Activated CD4-positive, alpha-beta T cell treated with anti-CD3 and anti-CD28 coated beads, Interleukin-10, Interleukin-2, amounts not matched to agents 100 ng/mL and 50 ng/mL, durations not matched to agents 16 hours and 8 hours (primary cell): ENCODE data around the gene FHIP1B.

Experiments
- DNase-seq: peaks from one replicate; pipeline ENCODE4 v3.0.0-alpha.2; 2020

Gene FHIP1B

GRCh38 chr11:6238902-6239301 is 4.5 kb upstream of the FHIP1B start, which contains the start of gene CNGA4:
CNGA4 (plus strand) TSS chr11:6239089; CDS start chr11:6239207, 118 bp downstream.
- no peak for DNase-seq

- DNase-seq, result no peak
Observed at GRCh38 chr11:6237761-6238302, 3.4 kb upstream of the FHIP1B start.

GRCh38 chr11:6237266-6237665 is 2.8 kb upstream of the FHIP1B start:
- DNase-seq, result no peak

- no peak for DNase-seq
Observed at GRCh38 chr11:6233984-6234386, 451 bp downstream of the FHIP1B start.

- no peak for DNase-seq
Observed at GRCh38 chr11:6232899-6233298, 1.5 kb downstream of the FHIP1B start.

- DNase-seq, result peak; percentile 10
Observed at GRCh38 chr11:6229911-6230310, 4.5 kb downstream of the FHIP1B start.

- no peak for DNase-seq
Observed at GRCh38 chr11:6228520-6228919, 5.9 kb downstream of the FHIP1B start.

GRCh38 chr11:6225896-6226295 is 8.5 kb downstream of the FHIP1B start:
- DNase-seq, result no peak

- DNase-seq, result no peak
Observed at GRCh38 chr11:6225024-6225423, 9.4 kb downstream of the FHIP1B start.

- DNase-seq, result no peak
Observed at GRCh38 chr11:6224421-6224820, 10.0 kb downstream of the FHIP1B start.

- no peak for DNase-seq
Observed at GRCh38 chr11:6223854-6224253, 10.6 kb downstream of the FHIP1B start.

GRCh38 chr11:6219359-6219758 is 15.1 kb downstream of the FHIP1B start:
- no peak for DNase-seq

GRCh38 chr11:6217722-6218121 is 16.7 kb downstream of the FHIP1B start:
- DNase-seq, result no peak

- DNase-seq, result no peak
Observed at GRCh38 chr11:6216501-6216900, 17.9 kb downstream of the FHIP1B start.

GRCh38 chr11:6214530-6214929 is 19.9 kb downstream of the FHIP1B start:
- DNase-seq, result no peak

GRCh38 chr11:6210274-6210955 is 24.0 kb downstream of the FHIP1B start:
- DNase-seq, result no peak

GRCh38 chr11:6209801-6210200 is 24.6 kb downstream of the FHIP1B start:
- DNase-seq, result no peak

GRCh38 chr11:6206456-6207180 is 27.8 kb downstream of the FHIP1B start:
- no peak for DNase-seq

- DNase-seq, result no peak
Observed at GRCh38 chr11:6205366-6205765, 29.1 kb downstream of the FHIP1B start, which contains the start of gene C11orf42. C11orf42 (plus strand) TSS chr11:6205557; CDS start chr11:6205616, 59 bp downstream.

GRCh38 chr11:6204706-6205105 is 29.7 kb downstream of the FHIP1B start:
- DNase-seq, result no peak

GRCh38 chr11:6203327-6203726 is 31.1 kb downstream of the FHIP1B start:
- peak; percentile 55 for DNase-seq

GRCh38 chr11:6202041-6202440 is 32.4 kb downstream of the FHIP1B start:
- DNase-seq, result no peak

- DNase-seq, result peak; percentile 56
Observed at GRCh38 chr11:6201481-6201880, 33.0 kb downstream of the FHIP1B start.

- peak; percentile 45 for DNase-seq
Observed at GRCh38 chr11:6200975-6201374, 33.5 kb downstream of the FHIP1B start.
